DOHH2 (cell line): ENCODE data around the gene CCK.

Source experiments
- H3F3A ChIP-seq: fragments of 200-600 bp; sonication (generic), shearing (Covaris generic); 2 replicates; pipeline ENCODE4 v1.6.0; 2016; ENCODE audit warnings: antibody characterized with exemption, mild to moderate bottlenecking; ENCODE audit not compliant: control insufficient read depth, insufficient read depth
- H3K27ac ChIP-seq: fragments of 200-600 bp; sonication (generic); 2 replicates; pipeline ENCODE4 v1.5.1; 2014; ENCODE audit warnings: low read depth, mild to moderate bottlenecking, low read length, moderate library complexity
- H3K27me3 ChIP-seq: fragments of 200-600 bp; sonication (generic); 2 replicates; pipeline ENCODE4 v1.6.1; 2014; ENCODE audit warnings: mild to moderate bottlenecking, low read length, mixed read lengths; ENCODE audit not compliant: control insufficient read depth
- H3K36me3 ChIP-seq: fragments of 200-600 bp; sonication (generic); 2 replicates; pipeline ENCODE4 v1.6.1; 2014; ENCODE audit warnings: mild to moderate bottlenecking, low read length, moderate library complexity, mixed read lengths; ENCODE audit not compliant: control insufficient read depth
- H3K4me1 ChIP-seq: fragments of 200-600 bp; sonication (generic); 2 replicates; pipeline ENCODE4 v1.6.1; 2014; ENCODE audit warnings: mild to moderate bottlenecking, low read length, mixed read lengths; ENCODE audit not compliant: control insufficient read depth
- H3K4me2 ChIP-seq: fragments of 200-600 bp; sonication (generic); 2 replicates; pipeline ENCODE4 v1.6.0; 2014; ENCODE audit warnings: mild to moderate bottlenecking, low read length, moderate library complexity
- H3K4me3 ChIP-seq: fragments of 200-600 bp; sonication (generic); 2 replicates; pipeline ENCODE4 v1.5.1; 2014; ENCODE audit warnings: mild to moderate bottlenecking, low read length, mixed read lengths
- H3K79me2 ChIP-seq: fragments of 200-600 bp; sonication (generic); 2 replicates; pipeline ENCODE4 v1.6.1; 2014; ENCODE audit warnings: mild to moderate bottlenecking, low read length, mixed read lengths; ENCODE audit not compliant: control insufficient read depth
- H3K9me2 ChIP-seq: fragments of 200-600 bp; sonication (generic); replicated peaks from 2 replicates; pipeline ENCODE4 v1.6.1; 2014; ENCODE audit warnings: mild to moderate bottlenecking, low read length, mixed read lengths; ENCODE audit not compliant: control insufficient read depth
- H3K9me3 ChIP-seq: fragments of 200-600 bp; sonication (generic); 2 replicates; pipeline ENCODE4 v1.6.1; 2014; ENCODE audit warnings: antibody characterized with exemption, low read length, mixed read lengths; ENCODE audit not compliant: control insufficient read depth, insufficient read depth
- H4K20me1 ChIP-seq: fragments of 200-600 bp; sonication (generic); 2 replicates; pipeline ENCODE4 v1.6.0; 2014; ENCODE audit warnings: low read depth, mild to moderate bottlenecking, antibody characterized with exemption, low read length, moderate library complexity; ENCODE audit not compliant: control insufficient read depth, insufficient read depth
- CTCF ChIP-seq: fragments of 200-600 bp; sonication (generic); IDR thresholded peaks from one replicate; pipeline ENCODE4 v1.5.1; 2014; ENCODE audit warnings: antibody characterized with exemption, mild to moderate bottlenecking, low read depth, low read length; ENCODE audit not compliant: poor library complexity, severe bottlenecking
- EZH2phosphoT487 ChIP-seq: fragments of 200-600 bp; sonication (generic); IDR thresholded peaks from 2 replicates; pipeline ENCODE4 v1.6.1; 2017; ENCODE audit warnings: borderline replicate concordance, mild to moderate bottlenecking, antibody characterized with exemption, low read length, moderate library complexity, mixed read lengths

The CCK gene

GRCh38 chr3:42246091-42246490, 19.9 kb downstream of the CCK start:
- Histone ChIP-seq H3K9me3 (no peaks in the 10 kb centered on the region), H3K4me3 (no peak overlapping the region), H3K27ac (no peak overlapping the region), H3F3A (no peaks in the 10 kb centered on the region), H3K4me2 (no peak overlapping the region), H4K20me1 (no peaks in the 10 kb centered on the region), H3K9me2 (no peaks in the 10 kb centered on the region), H3K79me2 (no peaks in the 10 kb centered on the region), H3K27me3 (peaks cover 18% of the 10 kb centered on the region; the same call in 1 of the 2 replicates), H3K36me3 (no peaks in the 10 kb centered on the region), H3K4me1 (no peaks in the 10 kb centered on the region)
- TF ChIP-seq CTCF (no peak), EZH2phosphoT487 (no peak)

- TF ChIP-seq CTCF (no peak), EZH2phosphoT487 (no peak)
- Histone ChIP-seq H4K20me1 (no peaks in the 10 kb centered on the region), H3K79me2 (no peaks in the 10 kb centered on the region)
These were observed 29.4 kb downstream of the CCK start for GRCh38 chr3:42236611-42237010.

GRCh38 chr3:42235532-42235931, 30.5 kb downstream of the CCK start:
- no peak for TF ChIP-seq EZH2phosphoT487
- no peak for TF ChIP-seq CTCF
- H3K36me3 ChIP-seq, result no peaks in the 10 kb centered on the region

More at GRCh38 chr3:42236611-42237010, 29.4 kb downstream of the CCK start:
- Histone ChIP-seq H3K9me3 (peaks cover 7% of the 10 kb centered on the region), H3F3A (no peaks in the 10 kb centered on the region), H3K4me2 (no peak overlapping the region), H3K27ac (no peak overlapping the region), H3K27me3 (no peaks in the 10 kb centered on the region), H3K4me3 (no peak overlapping the region), H3K4me1 (no peaks in the 10 kb centered on the region), H3K36me3 (no peaks in the 10 kb centered on the region), H3K9me2 (no peaks in the 10 kb centered on the region)

More at GRCh38 chr3:42235532-42235931, 30.5 kb downstream of the CCK start:
- peaks cover 7% of the 10 kb centered on the region for H3K9me3 ChIP-seq
- no peaks in the 10 kb centered on the region for H3K79me2 ChIP-seq
- H3K9me2 ChIP-seq, result no peaks in the 10 kb centered on the region
- no peaks in the 10 kb centered on the region for H3F3A ChIP-seq
- no peaks in the 10 kb centered on the region for H3K4me1 ChIP-seq
- no peak overlapping the region for H3K4me3 ChIP-seq
- no peaks in the 10 kb centered on the region for H3K27me3 ChIP-seq
- no peak overlapping the region for H3K27ac ChIP-seq
- no peaks in the 10 kb centered on the region for H4K20me1 ChIP-seq
- no peak overlapping the region for H3K4me2 ChIP-seq
